Breast epithelium (tissue), 4 donors: ENCODE results near the gene SYT1. TPM values are rescaled to one million over a fixed set of nuclear protein-coding genes. Genes with fewer than 3 reads are reported as not detected.

Experiments
- DNase-seq, 2 donors: peaks; one replicate each; pipeline ENCODE4 v3.0.0-alpha.2; 2019; ENCODE audit warnings: low spot score in 2 of 2
- H3K27ac ChIP-seq, 2 donors: fragments of 200-600 bp; sonication (generic) in 1 of 2; one replicate each; pipeline ENCODE4 v1.5.1; 2016 to 2019; ENCODE audit warnings: mild to moderate bottlenecking in 1 of 2
- H3K27me3 ChIP-seq, 2 donors: fragments of 200-600 bp; sonication (generic) in 1 of 2; one replicate each; pipeline versions ENCODE4 v1.5.1 to v1.6.0; 2017 to 2019; ENCODE audit warnings: control low read depth in 1 of 2, mild to moderate bottlenecking in 1 of 2
- H3K36me3 ChIP-seq: fragments of 200-600 bp; one replicate; pipeline ENCODE4 v1.5.1; 2019
- H3K4me1 ChIP-seq, 2 donors: fragments of 200-600 bp; sonication (generic); one replicate each; pipeline ENCODE4 v1.5.1; 2016 to 2019; ENCODE audit warnings: control low read depth in 1 of 2
- H3K4me3 ChIP-seq, 3 donors: fragments of 200-600 bp; sonication (generic); 1 replicate in 2 of 3; 2 replicates in 1 of 3; pipeline ENCODE4 v1.5.1; 2016 to 2019; ENCODE audit warnings: mild to moderate bottlenecking in 3 of 3, moderate library complexity in 2 of 3
- H3K9me3 ChIP-seq, 2 donors: fragments of 200-600 bp; sonication (generic) in 1 of 2; one replicate each; pipeline ENCODE4 v1.5.1; 2016 to 2019; ENCODE audit warnings: control low read depth in 1 of 2
- POLR2A ChIP-seq: fragments of 450-650 bp; IDR thresholded peaks from one replicate; pipeline ENCODE4 v1.6.1; 2016; ENCODE audit warnings: antibody characterized with exemption, mild to moderate bottlenecking, moderate library complexity
- POLR2AphosphoS5 ChIP-seq, 3 donors: sonication (generic); formaldehyde crosslinking; IDR thresholded peaks; one replicate each; pipeline ENCODE4 v1.6.1; 2017; ENCODE audit warnings: antibody characterized with exemption in 3 of 3
- intact Hi-C: fragments of 100-400 bp; cut with DNase I; formaldehyde crosslinking; loops from one replicate; pipeline ENCODE4 v1.15.1; 2023; ENCODE audit warnings: low total_unique reads
- total RNA-seq, 3 donors: library from RNA; depleted of rRNA; stranded (reverse); fragments of >200 nt; gene quantifications; one replicate each; pipeline ENCODE4 v1.1.0, GENCODE V29; 2016
- TF ChIP-seq, protein P1 (sequence below), 3 donors: fragments of 450-650 bp; IDR thresholded peaks; one replicate each; pipeline ENCODE4 v1.5.1; 2016 to 2017; ENCODE audit warnings: antibody characterized with exemption in 3 of 3, mild to moderate bottlenecking in 3 of 3, moderate library complexity in 3 of 3

Gene SYT1
- total RNA-seq, 3 donors from 2014 or later = 1.1 to 2.3 (median 1.6) TPM

DNA sequence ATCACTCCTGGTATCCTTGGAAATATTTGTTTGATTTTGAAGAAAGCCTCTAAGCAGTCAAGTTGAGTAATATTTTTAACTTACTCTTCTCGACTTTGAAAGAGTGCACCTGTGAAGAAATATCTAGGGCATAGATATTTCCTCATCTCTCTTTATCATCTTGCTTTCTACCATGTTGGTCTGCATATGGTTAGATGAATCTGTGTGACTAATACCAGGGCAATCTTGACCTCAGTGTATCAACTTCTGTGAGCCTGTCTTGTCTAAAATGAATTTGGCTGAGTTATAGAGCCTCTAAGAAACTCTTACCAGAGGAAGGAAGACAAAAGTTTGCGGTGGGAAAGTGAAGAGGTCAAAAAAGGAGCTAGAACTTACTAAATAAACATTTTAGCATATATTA lies 68.4 kb downstream of the SYT1 start:
- no peak overlapping the region for H3K4me3 ChIP-seq
- TF ChIP-seq, protein P1, sequence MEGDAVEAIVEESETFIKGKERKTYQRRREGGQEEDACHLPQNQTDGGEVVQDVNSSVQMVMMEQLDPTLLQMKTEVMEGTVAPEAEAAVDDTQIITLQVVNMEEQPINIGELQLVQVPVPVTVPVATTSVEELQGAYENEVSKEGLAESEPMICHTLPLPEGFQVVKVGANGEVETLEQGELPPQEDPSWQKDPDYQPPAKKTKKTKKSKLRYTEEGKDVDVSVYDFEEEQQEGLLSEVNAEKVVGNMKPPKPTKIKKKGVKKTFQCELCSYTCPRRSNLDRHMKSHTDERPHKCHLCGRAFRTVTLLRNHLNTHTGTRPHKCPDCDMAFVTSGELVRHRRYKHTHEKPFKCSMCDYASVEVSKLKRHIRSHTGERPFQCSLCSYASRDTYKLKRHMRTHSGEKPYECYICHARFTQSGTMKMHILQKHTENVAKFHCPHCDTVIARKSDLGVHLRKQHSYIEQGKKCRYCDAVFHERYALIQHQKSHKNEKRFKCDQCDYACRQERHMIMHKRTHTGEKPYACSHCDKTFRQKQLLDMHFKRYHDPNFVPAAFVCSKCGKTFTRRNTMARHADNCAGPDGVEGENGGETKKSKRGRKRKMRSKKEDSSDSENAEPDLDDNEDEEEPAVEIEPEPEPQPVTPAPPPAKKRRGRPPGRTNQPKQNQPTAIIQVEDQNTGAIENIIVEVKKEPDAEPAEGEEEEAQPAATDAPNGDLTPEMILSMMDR (IDR thresholded peaks at IDR 0.05) = no peak
- TF ChIP-seq POLR2AphosphoS5 (IDR thresholded peaks at IDR 0.05) (no peak), POLR2A (no peak)
- H3K9me3 ChIP-seq = no peaks in the 10 kb centered on the region
- H3K27me3 ChIP-seq = no peaks in the 10 kb centered on the region
- H3K36me3 ChIP-seq = no peaks in the 10 kb centered on the region
- H3K4me1 ChIP-seq = no peaks in the 10 kb centered on the region
- intact Hi-C loops = no loop called here
- H3K27ac ChIP-seq = no peak overlapping the region
- DNase-seq = no peak

DNA sequence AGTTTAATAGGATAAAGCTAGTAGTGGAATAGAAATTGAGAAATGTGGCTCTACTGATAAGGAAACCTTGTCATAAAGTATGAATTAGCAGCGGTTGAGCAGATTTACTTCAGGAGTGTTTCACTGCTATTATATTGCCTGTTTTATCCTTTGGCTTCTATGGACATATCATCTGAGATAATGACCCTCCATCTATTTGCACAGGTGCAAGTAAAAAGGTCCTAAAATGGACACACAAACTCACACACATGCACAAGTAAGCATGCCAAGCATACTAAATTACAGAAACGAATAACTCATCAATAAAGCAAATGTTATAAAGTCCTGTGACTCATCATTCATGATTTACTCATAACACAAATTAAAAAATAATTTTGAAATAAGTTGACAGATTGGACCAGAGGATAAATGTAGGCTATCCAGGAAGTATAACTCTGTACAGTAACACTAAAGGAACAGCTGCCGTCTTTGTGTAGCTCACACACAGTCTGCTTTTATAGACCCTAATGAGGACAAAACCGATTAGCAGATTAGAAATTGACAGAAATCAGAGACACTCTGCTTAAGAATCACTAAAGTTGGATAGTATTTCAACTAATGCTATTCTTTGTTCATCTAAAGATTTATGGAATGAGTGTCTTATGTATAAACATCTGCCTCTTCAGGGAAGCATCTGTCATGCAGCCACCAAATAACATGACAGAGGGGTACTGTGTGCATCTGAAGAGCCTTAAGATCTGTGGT lies 73.9 kb downstream of the SYT1 start:
- Histone ChIP-seq H3K27ac (no peak overlapping the region), H3K36me3 (no peaks in the 10 kb centered on the region), H3K27me3 (no peaks in the 10 kb centered on the region), H3K4me3 (no peak overlapping the region), H3K9me3 (peaks cover 0 to 3% of the 10 kb centered on the region in 2 donors), H3K4me1 (no peaks in the 10 kb centered on the region)
- intact Hi-C loops = no loop called here
- TF ChIP-seq, protein P1 (IDR thresholded peaks at IDR 0.05) = no peak
- TF ChIP-seq POLR2AphosphoS5 (IDR thresholded peaks at IDR 0.05) (no peak), POLR2A (no peak)
- DNase-seq = no peak

DNA sequence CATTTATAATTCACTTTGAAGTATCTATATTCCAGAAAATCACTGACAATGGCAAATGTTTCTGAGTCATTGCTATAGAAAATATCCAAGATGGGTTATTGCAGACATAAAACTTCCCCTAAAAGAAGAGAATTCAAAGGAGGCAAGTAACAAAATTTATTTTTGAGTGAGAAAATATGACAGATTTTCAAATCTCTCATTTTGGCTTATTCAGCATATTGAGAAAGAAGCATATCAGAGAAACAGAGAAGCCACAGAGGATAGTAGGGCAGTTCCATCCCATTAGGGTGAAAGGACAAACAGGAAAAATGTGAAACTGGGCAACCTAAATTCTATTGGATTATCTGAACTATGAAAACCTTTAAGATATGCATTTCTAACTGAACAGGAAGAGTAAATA lies 85.0 kb downstream of the SYT1 start:
- no peak overlapping the region for H3K4me3 ChIP-seq
- H3K9me3 ChIP-seq = no peaks in the 10 kb centered on the region
- no peak overlapping the region for H3K27ac ChIP-seq
- H3K36me3 ChIP-seq = no peaks in the 10 kb centered on the region
- no peaks in the 10 kb centered on the region for H3K4me1 ChIP-seq
- H3K27me3 ChIP-seq = no peaks in the 10 kb centered on the region
- DNase-seq = no peak
- TF ChIP-seq, protein P1 (IDR thresholded peaks at IDR 0.05) = no peak
- intact Hi-C loops = no loop called here

DNA sequence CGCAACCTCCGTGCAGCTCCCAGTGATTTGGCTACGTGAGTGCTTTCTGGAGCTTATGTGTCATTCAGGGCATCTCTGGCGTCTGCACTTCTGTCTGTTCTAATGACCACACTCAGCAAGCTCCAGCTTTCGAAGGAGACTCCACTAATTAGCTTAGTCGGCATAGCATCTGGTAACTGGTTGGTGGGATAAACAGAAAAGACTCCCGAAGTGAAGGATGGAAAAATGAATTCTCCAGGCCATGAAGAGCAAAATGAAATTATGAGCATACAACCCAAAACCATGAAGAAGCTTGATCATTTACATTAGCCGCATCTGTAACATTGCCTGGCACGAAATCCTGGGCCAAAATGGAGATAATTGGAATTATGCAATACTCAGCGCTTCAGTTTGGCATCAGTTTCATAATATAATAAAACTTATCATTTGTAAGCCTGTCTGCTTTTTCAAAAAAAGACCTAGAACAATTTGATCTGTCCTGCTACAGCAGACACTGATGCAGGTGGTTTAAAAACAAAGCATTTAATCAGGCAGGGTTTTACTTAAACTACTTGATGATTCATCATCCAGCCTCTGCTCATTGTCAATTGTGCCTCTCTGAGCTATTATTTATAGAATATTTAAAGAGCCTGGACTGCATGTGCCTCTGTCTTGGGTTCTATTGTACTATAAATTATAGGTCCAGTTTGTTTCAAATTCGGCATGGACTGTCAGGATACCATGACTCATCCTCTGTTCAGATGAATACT lies 87.4 kb downstream of the SYT1 start:
- no peak overlapping the region for H3K4me3 ChIP-seq
- no peaks in the 10 kb centered on the region for H3K36me3 ChIP-seq
- no peak for DNase-seq
- no peak overlapping the region for H3K27ac ChIP-seq
- no peaks in the 10 kb centered on the region for H3K4me1 ChIP-seq
- H3K27me3 ChIP-seq = no peaks in the 10 kb centered on the region
- H3K9me3 ChIP-seq = no peaks in the 10 kb centered on the region
- intact Hi-C loops = no loop called here
- no peak for TF ChIP-seq POLR2A
- no peak for TF ChIP-seq POLR2AphosphoS5 (IDR thresholded peaks at IDR 0.05)
- TF ChIP-seq, protein P1 (IDR thresholded peaks at IDR 0.05) = no peak

DNA sequence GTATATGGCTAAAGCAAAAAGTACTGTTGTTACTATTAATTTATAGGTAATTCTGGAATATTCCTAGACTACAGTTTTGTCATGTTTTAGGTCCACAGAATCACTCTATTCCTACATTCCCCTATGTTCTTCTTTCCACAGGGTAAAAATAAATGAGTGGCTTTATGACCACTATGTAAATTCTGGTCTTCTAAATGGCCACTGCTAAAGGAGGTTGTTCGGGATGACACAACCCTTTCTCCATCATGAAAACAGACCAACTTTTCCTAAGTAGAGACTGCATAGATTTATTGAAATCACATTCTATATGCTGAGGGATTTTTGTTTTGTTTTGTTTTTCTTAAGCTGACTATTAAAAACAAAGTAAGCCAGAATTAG lies 88.0 kb downstream of the SYT1 start:
- TF ChIP-seq POLR2A (no peak), POLR2AphosphoS5 (IDR thresholded peaks at IDR 0.05) (no peak)
- TF ChIP-seq, protein P1 (IDR thresholded peaks at IDR 0.05) = no peak
- Histone ChIP-seq H3K36me3 (no peaks in the 10 kb centered on the region), H3K4me1 (no peaks in the 10 kb centered on the region), H3K9me3 (no peaks in the 10 kb centered on the region), H3K4me3 (no peak overlapping the region), H3K27ac (no peak overlapping the region), H3K27me3 (no peaks in the 10 kb centered on the region)
- DNase-seq = no peak
- intact Hi-C loops = no loop called here
